GM18868 (cell line): ENCODE results near the gene TMEM37.

Source experiments
- ATAC-seq: cut with Tn5 transposase; IDR thresholded peaks from one replicate; pipeline ENCODE4 v1.9.1; 2021; ENCODE audit warnings: mild to moderate bottlenecking, moderate library complexity; ENCODE audit not compliant: unreplicated experiment

The TMEM37 gene

GRCh38 chr2:119476301-119477112 is 44.9 kb downstream of the TMEM37 start:
- ATAC-seq: peak; percentile 78

GRCh38 chr2:119477113-119477505 is 45.5 kb downstream of the TMEM37 start:
- ATAC-seq: no peak

- no peak for ATAC-seq
These were observed 46.7 kb downstream of the TMEM37 start for GRCh38 chr2:119478188-119478977.

GRCh38 chr2:119478978-119479295 is 47.3 kb downstream of the TMEM37 start:
- ATAC-seq: no peak

- ATAC-seq: no peak
These were observed 48.5 kb downstream of the TMEM37 start for GRCh38 chr2:119480184-119480583.

GRCh38 chr2:119480718-119481142 is 49.1 kb downstream of the TMEM37 start:
- ATAC-seq: no peak

- ATAC-seq: no peak
These were observed 50.1 kb downstream of the TMEM37 start for GRCh38 chr2:119481501-119482455.

- ATAC-seq: no peak
These were observed 51.1 kb downstream of the TMEM37 start for GRCh38 chr2:119482481-119483394.

GRCh38 chr2:119483395-119483753 is 51.7 kb downstream of the TMEM37 start:
- no peak for ATAC-seq

- no peak for ATAC-seq
These were observed 52.5 kb downstream of the TMEM37 start for GRCh38 chr2:119483896-119484718.

- ATAC-seq: no peak
These were observed 53.2 kb downstream of the TMEM37 start for GRCh38 chr2:119484834-119485233.

- ATAC-seq: no peak
These were observed 53.9 kb downstream of the TMEM37 start for GRCh38 chr2:119485336-119486110.

- ATAC-seq: no peak
These were observed 54.7 kb downstream of the TMEM37 start for GRCh38 chr2:119486196-119486827.

- ATAC-seq: no peak
These were observed 55.2 kb downstream of the TMEM37 start for GRCh38 chr2:119486886-119487285.

GRCh38 chr2:119487434-119488244 is 56.0 kb downstream of the TMEM37 start:
- no peak for ATAC-seq
